Measurements from ENCODE around the gene DOCK8. TPM values are rescaled to one million over a fixed set of nuclear protein-coding genes. Genes with fewer than 3 reads are reported as not detected.

The DOCK8 gene
- total RNA-seq, 1 donor from 2014 or later, result 219 TPM

DNA sequence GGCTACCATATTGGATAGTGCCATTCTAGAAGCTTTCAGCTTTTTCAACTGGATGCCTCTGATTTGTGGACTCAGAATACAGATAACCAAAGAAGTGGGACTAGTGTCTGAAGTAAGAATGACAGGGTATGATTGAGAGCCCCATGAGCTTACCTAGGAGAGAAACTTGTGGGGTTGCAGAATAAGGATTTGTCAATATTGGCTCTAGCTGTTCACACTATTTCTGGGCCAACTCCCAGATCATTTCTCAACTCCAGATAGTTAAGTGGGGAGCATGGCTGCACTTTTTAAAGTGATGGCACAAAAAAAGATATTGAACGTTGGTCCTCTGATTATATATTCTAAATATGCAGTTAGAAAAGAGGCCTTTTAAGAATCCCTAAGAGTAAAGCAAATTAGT lies 252.1 kb downstream of the DOCK8 start:
- H3K9me3 Mint-ChIP-seq, result no peaks in the 10 kb centered on the region
- DNase-seq (no peak), ATAC-seq (ENCODE audit: low read depth) (no peak)
- peaks cover 28% of the 10 kb centered on the region for H3K4me1 Mint-ChIP-seq
- CTCF ChIA-PET, result no interaction called here
- intact Hi-C loops (cut with micrococcal nuclease), result no loop called here
- no peak overlapping the region for H3K4me3 Mint-ChIP-seq
- H3K36me3 Mint-ChIP-seq (ENCODE audit: low read depth), result peaks cover 48% of the 10 kb centered on the region
- POLR2A ChIA-PET, result no interaction called here
- no peaks in the 10 kb centered on the region for H3K27me3 Mint-ChIP-seq
- H3K27ac Mint-ChIP-seq, result no peak overlapping the region
- TF ChIP-seq, protein P1, sequence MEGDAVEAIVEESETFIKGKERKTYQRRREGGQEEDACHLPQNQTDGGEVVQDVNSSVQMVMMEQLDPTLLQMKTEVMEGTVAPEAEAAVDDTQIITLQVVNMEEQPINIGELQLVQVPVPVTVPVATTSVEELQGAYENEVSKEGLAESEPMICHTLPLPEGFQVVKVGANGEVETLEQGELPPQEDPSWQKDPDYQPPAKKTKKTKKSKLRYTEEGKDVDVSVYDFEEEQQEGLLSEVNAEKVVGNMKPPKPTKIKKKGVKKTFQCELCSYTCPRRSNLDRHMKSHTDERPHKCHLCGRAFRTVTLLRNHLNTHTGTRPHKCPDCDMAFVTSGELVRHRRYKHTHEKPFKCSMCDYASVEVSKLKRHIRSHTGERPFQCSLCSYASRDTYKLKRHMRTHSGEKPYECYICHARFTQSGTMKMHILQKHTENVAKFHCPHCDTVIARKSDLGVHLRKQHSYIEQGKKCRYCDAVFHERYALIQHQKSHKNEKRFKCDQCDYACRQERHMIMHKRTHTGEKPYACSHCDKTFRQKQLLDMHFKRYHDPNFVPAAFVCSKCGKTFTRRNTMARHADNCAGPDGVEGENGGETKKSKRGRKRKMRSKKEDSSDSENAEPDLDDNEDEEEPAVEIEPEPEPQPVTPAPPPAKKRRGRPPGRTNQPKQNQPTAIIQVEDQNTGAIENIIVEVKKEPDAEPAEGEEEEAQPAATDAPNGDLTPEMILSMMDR (IDR thresholded peaks at IDR 0.05), result no peak

DNA sequence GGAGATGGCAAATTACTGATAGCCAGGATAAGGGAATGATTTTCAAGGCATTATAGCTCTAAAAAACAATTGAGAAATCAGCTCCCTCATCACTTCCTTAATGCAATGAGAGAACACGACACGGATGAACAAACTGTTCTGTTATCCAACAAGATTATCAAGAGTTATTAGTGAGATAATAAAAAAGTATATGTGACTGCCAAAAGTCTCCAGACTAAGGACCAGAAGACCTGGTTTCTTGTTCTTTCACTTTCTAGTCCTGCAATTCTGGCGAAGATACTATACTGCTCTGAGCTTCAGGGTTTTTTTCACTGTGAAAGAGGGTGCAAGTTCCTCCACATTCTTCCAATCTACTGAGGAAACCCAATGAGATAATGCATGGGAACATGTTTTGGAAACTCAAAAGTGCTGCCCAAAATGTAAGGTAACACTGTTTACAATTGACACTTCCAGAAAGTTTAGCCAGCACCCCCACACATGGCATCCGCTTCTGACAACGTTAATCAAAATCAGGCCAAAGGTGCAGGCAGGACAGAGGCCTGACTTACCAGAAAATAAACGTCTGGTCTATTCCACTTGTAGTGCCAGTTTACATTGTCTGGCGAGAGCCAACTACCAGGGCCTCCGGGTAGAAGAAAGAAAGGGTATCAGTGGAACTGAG lies 254.2 kb downstream of the DOCK8 start:
- CTCF ChIA-PET, result no interaction called here
- POLR2A ChIA-PET, result interaction anchor here (2.2 kb wide), 1 partner anchor 35 kb away, joined by 11 read pairs; the partner anchor contains the start of gene KANK1
- intact Hi-C loops (cut with micrococcal nuclease), result no loop called here
- TF ChIP-seq, protein P1 (IDR thresholded peaks at IDR 0.05), result no peak
- Mint-ChIP-seq H3K9me3 (no peaks in the 10 kb centered on the region), H3K36me3 (ENCODE audit: low read depth) (peaks cover 27% of the 10 kb centered on the region), H3K4me1 (peaks cover 28% of the 10 kb centered on the region), H3K27ac (peak overlapping the region; percentile 90), H3K4me3 (peak overlapping the region; percentile 77), H3K27me3 (no peaks in the 10 kb centered on the region)
- no peak for ATAC-seq (ENCODE audit: low read depth)
- DNase-seq, result no peak

DNA sequence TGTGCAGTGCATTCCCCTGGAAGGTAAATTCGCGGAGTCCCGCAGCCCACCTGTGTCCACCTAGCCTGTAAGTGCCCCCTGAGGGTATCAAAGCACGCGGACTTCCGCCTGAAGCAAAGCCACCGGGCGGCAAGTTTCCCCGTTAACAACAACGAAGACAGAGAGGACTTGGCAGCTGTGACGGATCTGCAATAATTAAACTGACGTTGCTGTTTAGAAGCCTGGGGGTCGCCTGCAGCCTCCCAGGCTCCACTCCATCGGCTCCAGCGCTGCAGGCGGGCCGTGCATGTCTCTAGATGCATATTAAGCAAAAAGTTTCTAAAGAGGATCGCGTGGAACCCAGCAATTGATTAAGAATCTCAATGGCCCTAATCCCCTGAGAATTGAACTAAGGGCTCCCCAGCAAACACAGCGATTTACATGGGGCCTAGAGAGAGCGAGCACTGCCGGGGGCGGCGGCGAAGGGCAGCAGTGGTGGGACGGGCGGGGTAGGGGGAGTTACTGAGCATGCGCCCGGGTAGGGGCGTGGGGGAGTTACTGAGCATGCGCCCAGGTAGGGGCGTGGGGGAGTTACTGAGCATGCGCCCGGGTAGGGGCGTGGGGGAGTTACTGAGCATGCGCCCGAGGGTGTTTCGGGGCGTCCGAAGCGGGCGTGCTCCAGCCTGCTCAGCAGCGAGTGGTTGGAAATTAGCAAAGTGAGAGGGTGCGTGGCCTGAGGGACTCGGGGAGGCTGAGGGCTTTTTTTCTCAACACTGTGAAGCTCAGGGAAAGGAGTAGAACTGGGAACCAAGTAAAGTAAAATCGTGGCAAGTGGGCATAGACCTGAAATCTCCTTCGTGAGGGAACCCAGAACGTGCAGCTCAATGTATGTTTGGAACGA lies 255.2 kb downstream of the DOCK8 start:
- ChIA-PET CTCF (interaction anchor here (1.6 kb wide), 1 partner anchor 35 kb away, joined by 7 read pairs; the partner anchor contains the start of gene KANK1), POLR2A (interaction anchor here (0.6 to 2.2 kb wide), 4 partner anchors 29 to 1787 kb away, joined by 3 to 11 read pairs (median 4); partner anchors contain the start of gene KANK1)
- TF ChIP-seq, protein P1 (IDR thresholded peaks at IDR 0.05), result no peak
- Mint-ChIP-seq H3K27me3 (no peaks in the 10 kb centered on the region), H3K27ac (peak overlapping the region; percentile 95), H3K4me1 (peaks cover 28% of the 10 kb centered on the region), H3K4me3 (peak overlapping the region; percentile 97), H3K9me3 (no peaks in the 10 kb centered on the region), H3K36me3 (ENCODE audit: low read depth) (peaks cover 17% of the 10 kb centered on the region)
- DNase-seq (peak; percentile 76), ATAC-seq (ENCODE audit: low read depth) (peak; percentile 94)
- intact Hi-C loops (cut with micrococcal nuclease), result loop anchor here (1.0 kb wide), 1 partner anchor 34 kb away; the partner anchor contains the start of gene KANK1

DNA sequence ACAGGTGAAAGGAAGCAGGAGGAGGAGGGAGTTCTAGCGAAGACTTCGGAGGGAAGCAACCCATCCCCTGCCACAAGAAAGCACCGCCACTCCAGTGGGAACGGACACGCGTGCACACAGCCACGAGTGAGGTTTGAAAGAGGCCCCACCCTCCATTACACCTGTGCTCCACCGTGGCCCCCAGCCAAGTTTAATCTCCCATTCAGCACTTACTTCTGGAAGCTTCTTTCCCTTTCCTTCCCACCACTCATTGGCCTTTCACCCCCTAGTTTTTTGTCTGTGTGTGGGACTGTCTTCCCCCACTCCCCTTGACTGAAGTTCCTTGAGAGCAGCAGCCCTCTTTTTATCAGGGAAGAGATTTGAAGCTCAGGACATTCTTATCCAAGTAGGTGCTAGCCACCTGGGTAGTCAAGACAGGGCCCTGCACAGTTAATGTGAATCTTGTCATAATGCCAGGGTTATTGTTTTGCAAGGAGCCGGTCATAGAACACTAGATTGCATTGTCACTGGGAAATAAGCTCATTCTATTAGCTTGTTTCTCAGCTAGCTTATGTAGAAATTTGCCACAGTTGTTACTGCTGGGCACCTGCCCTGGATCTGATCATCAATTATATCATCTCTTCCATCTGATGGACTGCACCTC lies 256.0 kb downstream of the DOCK8 start:
- TF ChIP-seq, protein P1 (IDR thresholded peaks at IDR 0.05), result no peak
- ChIA-PET POLR2A (interaction anchor here (0.6 to 2.2 kb wide), 4 partner anchors 29 to 1786 kb away, joined by 3 to 11 read pairs (median 4); partner anchors contain the start of gene KANK1), CTCF (interaction anchor here (1.6 kb wide), 1 partner anchor 34 kb away, joined by 7 read pairs; the partner anchor contains the start of gene KANK1)
- Mint-ChIP-seq H3K4me1 (peaks cover 28% of the 10 kb centered on the region), H3K9me3 (no peaks in the 10 kb centered on the region), H3K27me3 (no peaks in the 10 kb centered on the region), H3K4me3 (peak overlapping the region; percentile 97), H3K36me3 (ENCODE audit: low read depth) (peaks cover 9% of the 10 kb centered on the region), H3K27ac (peak overlapping the region; percentile 95)
- intact Hi-C loops (cut with micrococcal nuclease), result loop anchor here (1.0 kb wide), 1 partner anchor 34 kb away; the partner anchor contains the start of gene KANK1
- ATAC-seq (ENCODE audit: low read depth) (no peak), DNase-seq (no peak)

Data from activated B cell treated with CpG ODN at 0.5 μM for 24 hours (primary cell).